GM18870 (cell line): Measurements from ENCODE around the gene HDGFL1.

Experiments
- ATAC-seq: cut with Tn5 transposase; IDR thresholded peaks from one replicate; pipeline ENCODE4 v1.9.1; 2021; ENCODE audit warnings: moderate library complexity; ENCODE audit not compliant: unreplicated experiment

HDGFL1 gene

GRCh38 chr6:22569281-22570184, at the start of gene HDGFL1:
Gene HDGFL1, plus strand, starts transcription at chr6:22569566. Its CDS starts 10 bp downstream, at chr6:22569576.
- ATAC-seq, result no peak

GRCh38 chr6:22521035-22521434, 48.3 kb upstream of the HDGFL1 start:
- no peak for ATAC-seq

DNA sequence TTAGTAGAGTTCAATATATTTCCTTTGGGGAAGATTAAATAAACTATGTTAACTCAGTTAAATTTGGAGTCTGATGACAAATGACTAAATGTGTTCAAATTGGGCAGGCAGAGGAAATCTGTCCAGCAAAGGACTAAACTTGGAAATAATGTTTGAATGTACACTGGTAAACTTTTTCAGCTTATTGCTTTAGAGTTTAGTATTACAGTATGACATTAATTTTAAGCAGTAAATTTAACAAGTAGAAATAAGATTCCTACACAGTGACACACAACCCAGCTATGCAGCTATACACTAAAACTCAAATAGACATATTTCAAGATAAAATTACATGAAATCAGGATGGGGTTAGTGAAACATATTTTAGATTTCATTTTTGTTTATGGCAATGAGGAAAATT, 42.6 kb upstream of the HDGFL1 start:
- ATAC-seq, result no peak

- ATAC-seq, result no peak
Observed at GRCh38 chr6:22529866-22530265, 39.5 kb upstream of the HDGFL1 start.

DNA sequence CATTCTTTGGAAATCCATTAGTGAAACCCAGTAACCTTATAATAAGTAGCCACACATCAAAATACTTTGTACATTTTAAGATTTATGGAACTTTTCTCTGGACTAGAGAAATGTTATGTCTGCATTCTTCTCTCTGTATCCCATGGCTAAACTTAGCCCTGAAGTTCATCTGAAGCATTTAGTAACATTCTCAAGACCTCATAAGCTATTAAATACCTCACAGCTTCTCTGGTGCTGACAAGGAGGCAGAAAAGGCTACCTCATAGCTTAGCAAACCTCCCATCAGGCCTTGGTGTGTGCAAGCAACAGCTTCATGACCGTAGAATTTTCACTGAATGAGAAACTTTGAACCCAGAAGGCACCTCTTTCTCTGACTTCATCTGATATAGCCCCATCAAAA, 38.9 kb upstream of the HDGFL1 start:
- no peak for ATAC-seq

DNA sequence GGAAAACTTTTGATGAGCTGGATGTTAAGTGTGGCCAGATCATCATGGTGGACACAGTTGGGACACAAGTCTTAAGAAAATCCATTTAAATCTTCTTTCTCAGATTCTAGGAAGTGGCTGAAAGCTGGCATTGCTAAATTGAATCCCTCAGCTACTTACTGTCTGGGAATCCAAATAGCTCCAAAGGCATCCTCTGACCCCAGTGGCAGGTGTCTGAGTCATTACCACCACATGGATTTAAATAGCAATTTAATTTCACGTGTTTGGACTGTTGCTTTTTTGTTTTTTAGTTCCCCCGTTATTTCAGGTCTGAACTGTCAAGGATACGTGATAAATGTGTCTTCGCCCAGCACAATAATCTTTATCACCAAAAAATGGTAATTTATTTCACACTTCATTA, 33.2 kb upstream of the HDGFL1 start:
- no peak for ATAC-seq

- ATAC-seq, result no peak
Observed at GRCh38 chr6:22544476-22544875, 24.9 kb upstream of the HDGFL1 start.

DNA sequence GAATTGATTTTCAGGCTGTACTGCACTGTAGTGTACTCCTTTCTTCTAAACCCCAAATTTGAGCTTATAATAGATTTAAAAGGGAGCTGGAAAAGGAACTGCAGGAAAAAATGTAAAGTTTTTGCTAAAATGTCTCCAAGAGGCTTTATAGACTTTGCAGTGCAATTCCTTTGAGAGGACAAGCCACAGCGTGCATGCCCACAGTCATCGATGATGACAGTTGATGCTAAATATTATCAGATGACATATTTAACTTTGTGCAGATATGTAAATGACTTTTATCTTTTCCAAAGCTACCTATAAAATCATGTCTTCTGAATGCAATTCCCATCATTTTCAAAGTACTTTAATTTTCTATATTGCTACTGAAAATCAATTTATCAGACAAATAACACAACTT, 24.3 kb upstream of the HDGFL1 start:
- no peak for ATAC-seq

DNA sequence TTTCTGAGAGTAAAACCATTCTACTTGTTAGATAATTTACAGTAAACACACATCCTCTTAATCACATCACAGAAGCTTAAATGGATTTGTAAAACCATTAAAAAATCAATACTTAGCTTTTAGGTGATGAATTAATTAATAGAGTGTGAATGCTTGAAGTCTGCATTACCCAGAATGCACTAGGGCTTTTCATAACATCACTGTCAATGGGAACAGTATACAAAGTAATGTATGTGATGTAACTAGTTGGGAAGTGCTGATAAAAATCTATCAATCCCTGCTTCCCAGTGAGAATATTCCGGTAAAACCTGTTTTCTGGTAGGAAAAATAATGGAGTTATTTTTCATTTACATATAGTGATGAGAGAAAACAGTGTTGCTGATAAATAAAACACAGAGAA, 23.1 kb upstream of the HDGFL1 start:
- no peak for ATAC-seq

- no peak for ATAC-seq
Observed at GRCh38 chr6:22550971-22551670, 18.2 kb upstream of the HDGFL1 start.

DNA sequence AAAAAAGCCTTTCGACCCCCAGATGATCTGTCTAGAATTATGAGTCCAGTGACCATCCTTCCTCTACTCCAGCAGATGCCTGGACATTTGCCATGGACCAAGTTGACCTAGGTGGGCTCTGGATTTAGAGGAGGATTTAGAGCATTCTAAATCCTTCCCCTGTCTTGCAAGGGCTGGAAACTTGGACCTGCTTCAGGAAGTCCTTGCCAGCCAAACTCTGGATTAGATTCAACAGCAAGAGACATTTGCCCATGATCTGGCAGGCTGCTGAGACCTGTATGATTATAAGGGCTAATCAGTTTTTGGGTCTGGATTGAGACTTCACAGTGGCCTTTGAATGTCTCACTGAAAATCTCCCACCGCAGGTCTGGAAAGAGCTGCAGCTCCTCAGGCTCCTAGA, 13.1 kb upstream of the HDGFL1 start:
- ATAC-seq, result no peak

- no peak for ATAC-seq
Observed at GRCh38 chr6:22557007-22557406, 12.4 kb upstream of the HDGFL1 start.

DNA sequence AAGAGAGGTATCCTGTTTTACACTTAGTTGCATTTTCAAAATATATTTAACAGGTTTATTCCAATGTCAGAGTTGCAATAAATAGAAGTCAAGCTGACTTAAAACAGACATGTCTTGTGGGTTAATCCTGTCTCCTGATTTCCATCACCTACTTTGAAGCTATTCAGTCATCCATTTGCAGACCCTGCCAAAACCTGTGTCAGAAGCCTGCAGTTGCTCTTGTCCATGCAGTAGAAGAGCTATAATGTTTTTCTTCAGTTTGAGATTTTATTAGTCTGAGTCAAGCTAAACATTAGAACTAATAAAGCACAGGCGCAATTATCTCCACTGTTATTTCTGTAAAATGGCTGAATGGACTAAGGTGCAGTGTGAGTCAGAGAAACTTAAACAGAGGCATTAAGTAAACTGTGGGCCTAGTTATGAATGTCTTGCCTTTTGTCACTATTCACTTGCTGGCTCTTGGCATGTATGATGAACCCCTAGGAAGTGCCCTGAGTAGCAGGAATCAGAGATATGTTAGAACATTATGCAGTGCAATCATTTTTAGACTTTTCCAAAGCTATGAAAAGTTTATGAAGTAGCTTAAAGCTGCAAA, 11.0 kb upstream of the HDGFL1 start:
- no peak for ATAC-seq

DNA sequence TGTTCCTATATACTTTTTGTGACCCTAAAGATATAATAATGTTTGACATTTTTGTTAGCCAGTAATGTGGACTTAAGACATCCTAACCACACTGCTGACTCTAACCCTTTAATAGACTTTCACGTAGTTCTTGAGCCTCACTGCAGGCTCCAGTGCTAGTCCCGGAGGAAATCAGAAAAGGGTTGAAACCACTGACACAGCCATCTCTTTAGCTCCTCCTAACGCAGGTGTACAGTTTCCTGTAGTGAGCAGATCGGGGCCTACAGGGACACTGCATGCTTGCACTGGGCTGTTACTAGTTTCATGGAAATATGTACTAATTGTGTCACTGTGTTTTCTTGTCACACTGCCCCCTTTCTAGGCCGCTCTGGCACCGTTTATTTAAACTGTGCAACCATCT, 512 bp upstream of the HDGFL1 start:
- no peak for ATAC-seq

DNA sequence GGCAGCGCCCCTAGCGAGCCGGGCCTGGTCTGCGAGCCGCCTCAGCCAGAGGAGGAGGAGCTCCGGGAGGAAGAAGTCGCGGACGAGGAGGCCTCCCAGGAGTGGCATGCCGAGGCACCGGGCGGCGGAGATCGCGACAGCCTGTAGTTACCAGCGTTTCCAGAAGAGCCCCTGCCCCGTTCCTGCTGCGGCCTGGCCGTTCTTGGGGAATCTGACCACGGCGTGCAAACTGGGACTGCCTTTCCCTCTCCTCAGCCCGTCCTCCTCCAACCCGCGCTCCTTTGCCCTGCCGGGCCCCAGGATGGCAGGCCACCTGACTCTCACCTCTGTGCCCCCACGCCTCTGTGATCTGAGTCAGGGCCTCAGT, 802 bp downstream of the HDGFL1 start:
- no peak for ATAC-seq

- ATAC-seq, result no peak
Observed at GRCh38 chr6:22575190-22575589, 5.8 kb downstream of the HDGFL1 start.

- ATAC-seq, result no peak
Observed at GRCh38 chr6:22579439-22579838, 10.1 kb downstream of the HDGFL1 start.

DNA sequence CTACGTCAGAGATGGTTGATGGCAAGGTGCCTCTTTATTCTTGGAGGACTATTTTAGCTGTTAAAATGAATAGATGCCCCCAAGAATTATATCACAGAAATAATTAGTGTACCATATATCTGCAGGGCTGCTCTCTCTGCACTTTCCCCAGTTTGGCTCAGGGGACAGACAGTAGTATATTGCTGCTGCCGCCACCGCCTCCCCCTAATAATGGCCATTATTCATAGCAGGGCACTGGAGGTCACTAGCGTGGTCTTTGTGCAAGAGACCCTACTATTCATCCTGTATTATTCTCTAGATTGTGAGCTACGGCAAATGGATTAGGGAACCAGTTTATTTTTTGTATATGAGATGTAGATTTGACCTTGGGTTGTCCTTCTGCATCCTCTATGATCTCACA, 11.0 kb downstream of the HDGFL1 start:
- no peak for ATAC-seq

DNA sequence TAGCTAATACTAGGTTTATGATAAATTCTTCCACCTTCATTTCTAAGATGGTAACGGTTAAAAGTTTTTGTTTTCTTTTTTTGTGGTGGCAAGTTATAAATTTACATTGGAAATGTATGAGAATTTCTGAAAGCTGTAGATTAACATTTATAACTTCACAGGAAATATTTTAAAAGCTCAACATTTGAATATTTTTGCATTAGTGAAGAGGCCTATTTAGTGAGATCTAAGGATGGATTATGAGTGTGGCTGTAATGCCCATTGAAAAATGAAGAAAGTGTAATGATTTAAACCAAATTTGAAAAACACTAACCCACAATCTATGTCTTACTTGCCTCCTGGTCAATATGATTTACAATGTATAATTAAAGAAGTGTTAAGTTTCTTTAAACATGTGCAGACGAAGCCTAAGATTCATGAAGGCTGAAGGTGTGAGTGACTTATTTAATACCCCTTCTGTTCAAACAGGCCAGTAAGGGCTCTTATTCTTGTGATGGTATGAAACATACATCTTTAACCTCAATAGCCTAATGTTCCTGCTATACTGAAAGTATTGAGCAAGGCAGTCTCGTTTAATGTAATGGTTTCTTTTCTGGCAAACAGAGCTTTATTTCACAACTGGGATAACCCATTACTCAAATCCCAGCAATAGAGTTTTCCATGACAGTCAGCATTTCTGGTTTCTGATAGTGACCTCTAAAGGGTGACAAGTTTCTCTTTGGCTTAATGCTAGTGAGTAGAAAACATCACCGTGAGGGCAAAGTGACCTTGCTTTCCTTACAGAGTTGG, 13.2 kb downstream of the HDGFL1 start:
- no peak for ATAC-seq

GRCh38 chr6:22583230-22583629, 13.9 kb downstream of the HDGFL1 start:
- no peak for ATAC-seq

- no peak for ATAC-seq
Observed at GRCh38 chr6:22583927-22584326, 14.6 kb downstream of the HDGFL1 start.
